CD4-positive, alpha-beta T cell (primary cell): ENCODE measurements around the gene NAIF1. TPM values are rescaled to one million over a fixed set of nuclear protein-coding genes. Genes with fewer than 3 reads are reported as not detected.

Experiments used
- ATAC-seq: fragments of 200-7000 bp; cut with Tn5 transposase; one replicate; pipeline ENCODE4 v1.10.0; 2022; ENCODE audit warnings: mild to moderate bottlenecking; ENCODE audit not compliant: poor library complexity
- CTCF ChIA-PET: fragments of 350-600 bp; sonication (Branson Sonifier 250); formaldehyde crosslinking; loops from one replicate; lab custom pipeline; 2021; ENCODE audit warnings: antibody characterized with exemption, inconsistent platforms; lab: Charles Lee
- POLR2A ChIA-PET: fragments of 350-600 bp; sonication (Branson Sonifier 250); formaldehyde crosslinking; loops from one replicate; lab custom pipeline; 2021; ENCODE audit warnings: antibody characterized with exemption, inconsistent platforms; lab: Charles Lee
- DNase-seq, 14 experiments: peaks; one replicate each; pipeline ENCODE4 v3.0.0-alpha.2; 2013 to 2020; ENCODE audit warnings: mixed read lengths in 2 of 14
- H3K27ac ChIP-seq, 2 donors: one replicate each; pipeline versions ENCODE4 v1.5.1 to v1.7.0; 2013; ENCODE audit warnings: low read length in 2 of 2, low read depth in 1 of 2, mild to moderate bottlenecking in 1 of 2
- H3K27me3 ChIP-seq, 2 experiments: 1 replicate in 1 of 2; 2 replicates in 1 of 2; pipeline versions ENCODE4 v1.6.1 to v1.7.0; 2013; ENCODE audit warnings: low read length in 2 of 2, control low read depth in 1 of 2, mild to moderate bottlenecking in 1 of 2, moderate library complexity in 1 of 2; ENCODE audit not compliant: insufficient read depth in 2 of 2, control insufficient read depth in 1 of 2
- H3K36me3 ChIP-seq: one replicate; pipeline ENCODE4 v1.6.1; 2013; ENCODE audit warnings: low read length, control low read depth; ENCODE audit not compliant: insufficient read depth
- H3K4me1 ChIP-seq: one replicate; pipeline ENCODE4 v1.6.1; 2013; ENCODE audit warnings: low read length, control low read depth; ENCODE audit not compliant: insufficient read depth
- H3K4me3 ChIP-seq: one replicate; pipeline ENCODE4 v1.5.1; 2013; ENCODE audit warnings: mild to moderate bottlenecking, low read length, moderate library complexity
- H3K9me3 ChIP-seq, 2 experiments: 1 replicate in 1 of 2; 2 replicates in 1 of 2; pipeline versions ENCODE4 v1.6.1 to v1.7.0; 2013; ENCODE audit warnings: low read length in 2 of 2, mild to moderate bottlenecking in 2 of 2, control low read depth in 1 of 2, moderate library complexity in 1 of 2; ENCODE audit not compliant: control insufficient read depth in 1 of 2, insufficient read depth in 1 of 2
- H3K27ac Mint-ChIP-seq: one replicate; pipeline ENCODE4 v1.8.0; 2020; ENCODE audit warnings: mixed read lengths
- H3K27me3 Mint-ChIP-seq: one replicate; pipeline ENCODE4 v1.8.0; 2021; ENCODE audit warnings: mixed read lengths
- H3K36me3 Mint-ChIP-seq: one replicate; pipeline ENCODE4 v1.8.0; 2021; ENCODE audit warnings: low read depth, mixed read lengths
- H3K4me1 Mint-ChIP-seq: one replicate; pipeline ENCODE4 v1.8.0; 2021; ENCODE audit warnings: low read depth, mixed read lengths
- H3K4me3 Mint-ChIP-seq: one replicate; pipeline ENCODE4 v1.8.0; 2020; ENCODE audit warnings: mild to moderate bottlenecking, mixed read lengths
- H3K9me3 Mint-ChIP-seq: one replicate; pipeline ENCODE4 v1.8.0; 2020; ENCODE audit warnings: mixed read lengths
- CTCF ChIP-seq: fragments of 200-600 bp; IDR thresholded peaks from one replicate; pipeline ENCODE4 v1.8.0; 2022; ENCODE audit warnings: antibody characterized with exemption, mild to moderate bottlenecking
- intact Hi-C, 2 experiments: fragments of 100-400 bp; cut with DNase I in 1 of 2; cut with micrococcal nuclease in 1 of 2; formaldehyde crosslinking; loops; one replicate each; pipeline versions ENCODE4 v1.15.1 to v1.9.0; 2023 to 2025; cut with DNase I, micrococcal nuclease
- total RNA-seq, 174 experiments: library from RNA in 2 of 174; stranded (reverse) in 2 of 174; gene quantifications; one replicate each; pipeline ENCODE4 v1.2.3 and lab custom pipeline; 2021 to 2026

Gene NAIF1
- total RNA-seq, 2 experiments from 2014 or later = 11.5 to 16.8 TPM

GRCh38 chr9:128106181-128106939 lies 39.2 kb upstream of the NAIF1 start:
- CTCF ChIA-PET = interaction anchor here (0.9 to 3.6 kb wide), 2 partner anchors 8 to 11 kb away, joined by 3 to 17 read pairs; no protein-coding TSS in a partner anchor
- peak; percentile 43 for ATAC-seq

GRCh38 chr9:128105538-128106175 lies 38.5 kb upstream of the NAIF1 start:
- no peak for ATAC-seq
- Mint-ChIP-seq H3K9me3 (no peaks in the 10 kb centered on the region), H3K27ac (no peak overlapping the region), H3K36me3 (peaks cover 78% of the 10 kb centered on the region), H3K4me1 (peaks cover 31% of the 10 kb centered on the region), H3K4me3 (no peak overlapping the region), H3K27me3 (no peaks in the 10 kb centered on the region)
- Histone ChIP-seq H3K27ac (no peak overlapping the region), H3K4me1 (peaks cover 35% of the 10 kb centered on the region), H3K9me3 (no peaks in the 10 kb centered on the region), H3K36me3 (peaks cover 79% of the 10 kb centered on the region), H3K27me3 (no peaks in the 10 kb centered on the region), H3K4me3 (no peak overlapping the region)
- TF ChIP-seq CTCF = no peak
- intact Hi-C loops = loop anchor here in 1 of 2 experiments (10.0 kb wide), 1 partner anchor 51 kb away; no protein-coding TSS in a partner anchor
- CTCF ChIA-PET = interaction anchor here (3.6 kb wide), 1 partner anchor 12 kb away, joined by 17 read pairs; no protein-coding TSS in a partner anchor
- POLR2A ChIA-PET = no interaction called here
- DNase-seq = peak in 1 of 14 experiments; percentile 15

More at GRCh38 chr9:128106181-128106939, 39.2 kb upstream of the NAIF1 start:
- peaks cover 72% of the 10 kb centered on the region for H3K36me3 ChIP-seq
- no peak overlapping the region for H3K4me3 ChIP-seq
- Mint-ChIP-seq H3K9me3 (no peaks in the 10 kb centered on the region), H3K4me3 (no peak overlapping the region), H3K27me3 (no peaks in the 10 kb centered on the region), H3K4me1 (peaks cover 31% of the 10 kb centered on the region), H3K36me3 (peaks cover 75% of the 10 kb centered on the region), H3K27ac (peak overlapping the region; percentile 53)
- POLR2A ChIA-PET = interaction anchor here (0.9 kb wide), 1 partner anchor 22 kb away, joined by 3 read pairs; no protein-coding TSS in a partner anchor
- H3K27me3 ChIP-seq = no peaks in the 10 kb centered on the region
- intact Hi-C loops = loop anchor here in 1 of 2 experiments (10.0 kb wide), 1 partner anchor 52 kb away; no protein-coding TSS in a partner anchor
- H3K9me3 ChIP-seq = no peaks in the 10 kb centered on the region
- no peak overlapping the region for H3K27ac ChIP-seq
- DNase-seq = peak in 2 of 14 experiments; percentile 28 to 39
- TF ChIP-seq CTCF = no peak
- H3K4me1 ChIP-seq = peaks cover 33% of the 10 kb centered on the region

- ATAC-seq (no peak), DNase-seq (no peak)
- no peak overlapping the region for H3K27ac Mint-ChIP-seq
- no peaks in the 10 kb centered on the region for H3K27me3 Mint-ChIP-seq
- Histone ChIP-seq H3K36me3 (peaks cover 88% of the 10 kb centered on the region), H3K4me1 (peaks cover 50% of the 10 kb centered on the region), H3K9me3 (no peaks in the 10 kb centered on the region), H3K27ac (no peak overlapping the region), H3K4me3 (no peak overlapping the region), H3K27me3 (no peaks in the 10 kb centered on the region)
- CTCF ChIA-PET = interaction anchor here (0.9 to 3.6 kb wide), 2 partner anchors 14 to 149 kb away, joined by 3 to 17 read pairs; no protein-coding TSS in a partner anchor
- H3K4me3 Mint-ChIP-seq = no peak overlapping the region
- H3K36me3 Mint-ChIP-seq = peaks cover 71% of the 10 kb centered on the region
- H3K9me3 Mint-ChIP-seq = no peaks in the 10 kb centered on the region
- no peak for TF ChIP-seq CTCF
- POLR2A ChIA-PET = interaction anchor here (0.6 to 1.7 kb wide), 3 partner anchors 11 to 716 kb away, joined by 3 to 9 read pairs (median 5); no protein-coding TSS in a partner anchor
- peaks cover 38% of the 10 kb centered on the region for H3K4me1 Mint-ChIP-seq
- intact Hi-C loops = loop anchor here in 1 of 2 experiments (5.0 to 10.0 kb wide), 2 partner anchors 49 to 152 kb away; no protein-coding TSS in a partner anchor
These were observed 37.1 kb upstream of the NAIF1 start for GRCh38 chr9:128104171-128104618.
